Right atrium auricular region (tissue), 2 donors: Measurements from ENCODE around the gene NT5DC4. TPM values are rescaled to one million over a fixed set of nuclear protein-coding genes. Genes with fewer than 3 reads are reported as not detected.

Experiments used
- DNase-seq: peaks from one replicate; pipeline ENCODE4 v3.0.0-alpha.2; 2019; ENCODE audit warnings: low spot score
- H3K27ac ChIP-seq, 2 donors: fragments of 200-600 bp; sonication (generic); 1 replicate in 1 of 2; 2 replicates in 1 of 2; pipeline ENCODE4 v1.5.1; 2016 to 2019
- H3K27me3 ChIP-seq, 2 donors: fragments of 200-600 bp; sonication (generic); one replicate each; pipeline versions ENCODE4 v1.5.1 to v1.6.0; 2017 to 2019
- H3K36me3 ChIP-seq: fragments of 200-600 bp; sonication (generic); one replicate; pipeline ENCODE4 v1.5.1; 2016
- H3K4me1 ChIP-seq, 2 donors: fragments of 200-600 bp; sonication (generic); one replicate each; pipeline versions ENCODE4 v1.5.1 to v1.6.0; 2017 to 2019
- H3K4me3 ChIP-seq, 2 donors: fragments of 200-600 bp; sonication (generic); 1 replicate in 1 of 2; 2 replicates in 1 of 2; pipeline ENCODE4 v1.5.1; 2017 to 2019; ENCODE audit warnings: mild to moderate bottlenecking in 1 of 2, moderate library complexity in 1 of 2
- H3K9me3 ChIP-seq, 2 donors: fragments of 200-600 bp; sonication (generic); one replicate each; pipeline ENCODE4 v1.5.1; 2019
- CTCF ChIP-seq, 2 donors: fragments of 200-600 bp; sonication (generic); IDR thresholded peaks; one replicate each; pipeline ENCODE4 v1.5.1; 2019; ENCODE audit warnings: antibody characterized with exemption in 2 of 2
- total RNA-seq, 2 donors: library from RNA; depleted of rRNA; stranded (reverse); fragments of >200 nt; gene quantifications; one replicate each; pipeline ENCODE4 v1.1.0, GENCODE V29; 2016

Gene NT5DC4
- total RNA-seq, 2 donors from 2014 or later, result not detected

- Histone ChIP-seq H3K4me1 (peaks cover 0 to 3% of the 10 kb centered on the region in 2 donors), H3K27ac (no peak overlapping the region), H3K27me3 (no peaks in the 10 kb centered on the region), H3K36me3 (no peaks in the 10 kb centered on the region), H3K4me3 (no peak overlapping the region), H3K9me3 (no peaks in the 10 kb centered on the region)
- no peak for DNase-seq
- TF ChIP-seq CTCF (IDR thresholded peaks at IDR 0.05), result no peak
Measured at GRCh38 chr2:112725545-112726457, 5.0 kb downstream of the NT5DC4 start.

- TF ChIP-seq CTCF (IDR thresholded peaks at IDR 0.05), result peak; percentile 92 to 97
- Histone ChIP-seq H3K27me3 (no peaks in the 10 kb centered on the region), H3K9me3 (no peaks in the 10 kb centered on the region), H3K4me1 (peaks cover 0 to 3% of the 10 kb centered on the region in 2 donors), H3K4me3 (no peak overlapping the region), H3K27ac (no peak overlapping the region), H3K36me3 (no peaks in the 10 kb centered on the region)
- DNase-seq, result peak; percentile 95
Measured at GRCh38 chr2:112726487-112727190, 5.8 kb downstream of the NT5DC4 start.

- no peak for DNase-seq
- Histone ChIP-seq H3K4me1 (peaks cover 0 to 3% of the 10 kb centered on the region in 2 donors), H3K36me3 (no peaks in the 10 kb centered on the region), H3K27me3 (no peaks in the 10 kb centered on the region), H3K27ac (no peak overlapping the region), H3K9me3 (no peaks in the 10 kb centered on the region), H3K4me3 (no peak overlapping the region)
- no peak for TF ChIP-seq CTCF (IDR thresholded peaks at IDR 0.05)
Measured at GRCh38 chr2:112727276-112728028, 6.6 kb downstream of the NT5DC4 start.

GRCh38 chr2:112728029-112728362 is 7.2 kb downstream of the NT5DC4 start:
- Histone ChIP-seq H3K27ac (no peak overlapping the region), H3K27me3 (no peaks in the 10 kb centered on the region), H3K9me3 (no peaks in the 10 kb centered on the region), H3K4me3 (no peak overlapping the region), H3K36me3 (no peaks in the 10 kb centered on the region), H3K4me1 (peaks cover 0 to 3% of the 10 kb centered on the region in 2 donors)
- DNase-seq, result no peak
- TF ChIP-seq CTCF (IDR thresholded peaks at IDR 0.05), result no peak

- H3K27ac ChIP-seq, result no peak overlapping the region
- H3K4me1 ChIP-seq, result peaks cover 0 to 3% of the 10 kb centered on the region in 2 donors
- no peaks in the 10 kb centered on the region for H3K9me3 ChIP-seq
- DNase-seq, result no peak
- no peak for TF ChIP-seq CTCF (IDR thresholded peaks at IDR 0.05)
- H3K4me3 ChIP-seq, result no peak overlapping the region
- H3K36me3 ChIP-seq, result no peaks in the 10 kb centered on the region
- H3K27me3 ChIP-seq, result no peaks in the 10 kb centered on the region
Measured at GRCh38 chr2:112728378-112729175, 7.8 kb downstream of the NT5DC4 start.
